H1 (cell line): ENCODE data around the gene KCNQ1. TPM values are rescaled to one million over a fixed set of nuclear protein-coding genes. Genes with fewer than 3 reads are reported as not detected.

Experiments used
- CTCF ChIA-PET: fragments of 300-600 bp; sonication (Branson Sonifier 250); formaldehyde crosslinking; loops from one replicate; lab custom pipeline; 2021; ENCODE audit not compliant: partially characterized antibody; lab: Charles Lee
- POLR2A ChIA-PET: fragments of 300-600 bp; sonication (Branson Sonifier 250); formaldehyde crosslinking; loops from one replicate; lab custom pipeline; 2021; ENCODE audit warnings: inconsistent platforms; ENCODE audit not compliant: partially characterized antibody; lab: Charles Lee
- DNase-seq, 2 experiments: peaks; one replicate each; pipeline versions ENCODE4 v3.0.0 to v3.0.0-alpha.2; 2010 to 2022; ENCODE audit warnings: low spot score in 2 of 2, low read depth in 1 of 2, mixed read lengths in 1 of 2
- FAIRE-seq: peaks from 2 replicates; lab custom pipeline; 2011; peaks lifted over from hg19 to GRCh38; lab: Jason Lieb, UNC
- H2AFZ ChIP-seq: 2 replicates; pipeline ENCODE4 v1.8.1; 2012; ENCODE audit warnings: low read length, inconsistent platforms
- H2AK5ac ChIP-seq: 2 replicates; pipeline ENCODE4 v1.6.1; 2013; ENCODE audit warnings: low read depth, low read length
- H2BK120ac ChIP-seq: replicated peaks from 2 replicates; pipeline ENCODE3; 2013; ENCODE audit warnings: low read depth, low read length, inconsistent platforms
- H2BK12ac ChIP-seq: 2 replicates; pipeline ENCODE4 v1.6.1; 2013; ENCODE audit warnings: low read depth, low read length
- H2BK15ac ChIP-seq: 2 replicates; pipeline ENCODE4 v1.6.1; 2013; ENCODE audit warnings: low read length
- H2BK20ac ChIP-seq: 2 replicates; pipeline ENCODE4 v1.6.1; 2013; ENCODE audit warnings: low read length
- H2BK5ac ChIP-seq: 2 replicates; pipeline ENCODE4 v1.6.1; 2013; ENCODE audit warnings: low read depth, low read length
- H3K14ac ChIP-seq: 2 replicates; pipeline ENCODE4 v1.6.1; 2013; ENCODE audit warnings: inconsistent platforms; ENCODE audit not compliant: insufficient read length
- H3K18ac ChIP-seq: 2 replicates; pipeline ENCODE4 v1.6.1; 2013; ENCODE audit warnings: low read length; ENCODE audit errors: extremely low read depth
- H3K23ac ChIP-seq: 2 replicates; pipeline ENCODE4 v1.6.1; 2013; ENCODE audit warnings: inconsistent platforms; ENCODE audit not compliant: insufficient read length
- H3K23me2 ChIP-seq: 2 replicates; pipeline ENCODE4 v1.6.1; 2013; ENCODE audit warnings: low read depth, low read length
- H3K27ac ChIP-seq: 2 replicates; pipeline ENCODE4 v1.6.1; 2011; ENCODE audit warnings: low read depth, low read length, inconsistent platforms
- H3K27me3 ChIP-seq, 4 experiments: replicated peaks in 1 of 4; 1 replicate in 1 of 4; 2 replicates in 3 of 4; pipeline versions ENCODE4 v1.6.1 to v1.8.1; 2011 to 2013; ENCODE audit warnings: low read length in 3 of 4, mild to moderate bottlenecking in 3 of 4, inconsistent platforms in 2 of 4, mixed read lengths in 2 of 4, moderate library complexity in 1 of 4; ENCODE audit not compliant: control insufficient read depth in 3 of 4, insufficient read depth in 3 of 4; ENCODE audit errors: extremely low read depth in 1 of 4
- H3K36me3 ChIP-seq, 4 experiments: 2 replicates each; pipeline versions ENCODE4 v1.6.1 to v1.8.1; 2011 to 2013; ENCODE audit warnings: mild to moderate bottlenecking in 4 of 4, low read length in 3 of 4, moderate library complexity in 2 of 4, control low read depth in 1 of 4, inconsistent platforms in 1 of 4; ENCODE audit not compliant: insufficient read depth in 4 of 4, control insufficient read depth in 2 of 4
- H3K4ac ChIP-seq: replicated peaks from 2 replicates; pipeline ENCODE3; 2013; ENCODE audit warnings: low read length, low read depth, mixed read lengths, inconsistent platforms; ENCODE audit not compliant: insufficient read length
- H3K4me1 ChIP-seq, 4 experiments: replicated peaks in 1 of 4; 1 replicate in 1 of 4; 2 replicates in 3 of 4; pipeline versions ENCODE4 v1.6.1 to v1.8.1; 2011 to 2013; ENCODE audit warnings: low read length in 3 of 4, inconsistent platforms in 2 of 4, mixed read lengths in 1 of 4; ENCODE audit not compliant: insufficient read depth in 4 of 4, control insufficient read depth in 3 of 4
- H3K4me2 ChIP-seq, 2 experiments: 2 replicates each; pipeline versions ENCODE4 v1.6.1 to v1.8.1; 2011 to 2013; ENCODE audit warnings: low read depth in 2 of 2, low read length in 2 of 2, control low read depth in 1 of 2, inconsistent platforms in 1 of 2, mild to moderate bottlenecking in 1 of 2; ENCODE audit not compliant: insufficient read depth in 1 of 2
- H3K4me3 ChIP-seq, 4 experiments: fragments of 200-600, 300-600 bp in 1 of 4; sonication (generic), shearing (Covaris generic), sonication (Bioruptor Twin) in 1 of 4; 2 replicates each; pipeline versions ENCODE4 v1.5.1 to v1.8.1; 2011 to 2016; ENCODE audit warnings: low read length in 4 of 4, low read depth in 3 of 4, control low read depth in 2 of 4, inconsistent platforms in 2 of 4, mild to moderate bottlenecking in 2 of 4, mixed read lengths in 1 of 4, moderate library complexity in 1 of 4; ENCODE audit not compliant: insufficient read depth in 2 of 4; ENCODE audit errors: extremely low read depth in 1 of 4
- H3K56ac ChIP-seq: replicated peaks from 2 replicates; pipeline ENCODE3; 2013; ENCODE audit warnings: low read depth, mild to moderate bottlenecking, mixed read lengths, low read length, inconsistent platforms; ENCODE audit not compliant: insufficient read length
- H3K79me1 ChIP-seq: 2 replicates; pipeline ENCODE4 v1.6.1; 2013; ENCODE audit warnings: low read depth, low read length, control low read depth
- H3K79me2 ChIP-seq, 2 experiments: 2 replicates each; pipeline versions ENCODE4 v1.6.1 to v1.8.1; 2012 to 2013; ENCODE audit warnings: low read length in 2 of 2, mild to moderate bottlenecking in 2 of 2, inconsistent platforms in 1 of 2; ENCODE audit not compliant: insufficient read depth in 2 of 2, control insufficient read depth in 1 of 2
- H3K9ac ChIP-seq, 4 experiments: replicated peaks in 1 of 4; 1 replicate in 1 of 4; 2 replicates in 3 of 4; pipeline versions ENCODE4 v1.6.1 to v1.8.1; 2011 to 2013; ENCODE audit warnings: low read depth in 3 of 4, low read length in 3 of 4, control low read depth in 2 of 4, mild to moderate bottlenecking in 2 of 4, moderate library complexity in 2 of 4, inconsistent platforms in 1 of 4; ENCODE audit errors: extremely low read depth in 1 of 4
- H3K9me3 ChIP-seq, 2 experiments: 2 replicates each; pipeline versions ENCODE4 v1.6.1 to v1.8.1; 2012 to 2013; ENCODE audit warnings: mild to moderate bottlenecking in 2 of 2, moderate library complexity in 2 of 2, control low read depth in 1 of 2, inconsistent platforms in 1 of 2, low read depth in 1 of 2, low read length in 1 of 2, mixed read lengths in 1 of 2; ENCODE audit not compliant: insufficient read depth in 2 of 2
- H4K20me1 ChIP-seq, 2 experiments: replicated peaks in 1 of 2; 2 replicates each; pipeline versions ENCODE3 to v1.8.1; 2011 to 2013; ENCODE audit warnings: inconsistent platforms in 2 of 2, low read length in 2 of 2, mild to moderate bottlenecking in 1 of 2; ENCODE audit not compliant: insufficient read depth in 2 of 2, control insufficient read depth in 1 of 2
- H4K5ac ChIP-seq: 2 replicates; pipeline ENCODE4 v1.6.1; 2013; ENCODE audit warnings: low read length, low read depth, mixed read lengths, inconsistent platforms; ENCODE audit not compliant: insufficient read length
- H4K8ac ChIP-seq: 2 replicates; pipeline ENCODE4 v1.8.0; 2013; ENCODE audit warnings: mild to moderate bottlenecking, moderate library complexity, low read length, inconsistent platforms; ENCODE audit not compliant: insufficient read depth; ENCODE audit errors: extremely low read depth
- H4K91ac ChIP-seq: replicated peaks from 2 replicates; pipeline ENCODE3; 2013; ENCODE audit warnings: low read length, mixed read lengths, inconsistent platforms; ENCODE audit not compliant: insufficient read length
- BACH1 ChIP-seq: IDR thresholded peaks from 2 replicates; pipeline ENCODE4 v1.6.1; 2012; ENCODE audit warnings: low read length, improper control_type of control experiment
- KDM5A ChIP-seq: fragments of 200-600 bp; IDR thresholded peaks from 2 replicates; pipeline ENCODE4 v1.7.1; 2012; ENCODE audit warnings: mild to moderate bottlenecking, low read length, inconsistent platforms, mixed read lengths
- POLR2AphosphoS5 ChIP-seq: IDR thresholded peaks from 2 replicates; pipeline ENCODE4 v1.6.1; 2011; ENCODE audit warnings: low read depth, low read length
- POU5F1 ChIP-seq: IDR thresholded peaks from 2 replicates; pipeline ENCODE4 v1.6.1; 2011; ENCODE audit warnings: low read depth, mild to moderate bottlenecking, low read length, moderate library complexity
- SIN3A ChIP-seq, 2 experiments: IDR thresholded peaks in 1 of 2; conservative IDR thresholded peaks in 1 of 2; 2 replicates each; pipeline ENCODE4 v1.6.1; 2011 to 2012; ENCODE audit warnings: low read length in 2 of 2, improper control_type of control experiment in 1 of 2, low read depth in 1 of 2, mild to moderate bottlenecking in 1 of 2
- SIRT6 ChIP-seq: IDR thresholded peaks from one replicate; pipeline ENCODE4 v1.7.1; 2012; ENCODE audit warnings: low read length, inconsistent platforms
- SRF ChIP-seq: IDR thresholded peaks from 2 replicates; pipeline ENCODE4 v1.6.1; 2011; ENCODE audit warnings: mild to moderate bottlenecking, low read depth, low read length, moderate library complexity
- SUZ12 ChIP-seq: fragments of 200-600 bp; sonication (generic); IDR thresholded peaks from 2 replicates; pipeline ENCODE4 v1.6.1; 2012; ENCODE audit warnings: mild to moderate bottlenecking, inconsistent platforms, low read length, moderate library complexity, mixed read lengths
- WGBS, 2 experiments: shearing (Covaris generic) in 1 of 2; methylation state at CpG; one replicate each; pipeline versions ENCODE4 v1.1.6 to v1.1.7; 2013 to 2015; ENCODE audit warnings: low lambda C conversion rate in 2 of 2, mixed read lengths in 2 of 2, inconsistent platforms in 1 of 2, low coverage in 1 of 2, missing lambda C conversion rate in 1 of 2; ENCODE audit not compliant: insufficient replicate concordance in 2 of 2, insufficient coverage in 1 of 2, insufficient read length in 1 of 2; ENCODE audit errors: extremely low coverage in 1 of 2, missing lambda C conversion rate in 1 of 2; 5-methylcytosine and 5-hydroxymethylcytosine counted together
- polyA plus RNA-seq, 7 experiments: library from polyadenylated mRNA; depleted of rRNA in 3 of 7; stranded (reverse) in 5 of 7; unstranded in 2 of 7; fragments of >200 nt in 5 of 7; fragments of 200-250 nt in 2 of 7; gene quantifications; 1 replicate in 5 of 7; 2 replicates in 1 of 7; 4 replicates in 1 of 7; pipeline versions ENCODE4 v1.2.1 to v1.2.3, GENCODE V29; 2011 to 2013; ENCODE audit warnings: missing spikeins in 2 of 7, mixed read lengths in 2 of 7
- total RNA-seq: library from RNA; stranded (reverse); fragmentation: NEBNext Ultra II Directional; extraction: Animal tissue kit (Norgen Biotek cat#: 25700); gene quantifications from 2 replicates; pipeline ENCODE4 v1.2.1, GENCODE V29; 2021
- TF ChIP-seq, protein P1 (sequence below): IDR thresholded peaks from 2 replicates; pipeline ENCODE4 v1.6.1; 2012; ENCODE audit warnings: low read length, inconsistent platforms

The KCNQ1 gene
- total and polyA plus RNA-seq, 2 of the 8 experiments (the other 6 are each of a cell fraction or from before 2014, with no cell fraction given) = 1.9 to 2.0 TPM

DNA sequence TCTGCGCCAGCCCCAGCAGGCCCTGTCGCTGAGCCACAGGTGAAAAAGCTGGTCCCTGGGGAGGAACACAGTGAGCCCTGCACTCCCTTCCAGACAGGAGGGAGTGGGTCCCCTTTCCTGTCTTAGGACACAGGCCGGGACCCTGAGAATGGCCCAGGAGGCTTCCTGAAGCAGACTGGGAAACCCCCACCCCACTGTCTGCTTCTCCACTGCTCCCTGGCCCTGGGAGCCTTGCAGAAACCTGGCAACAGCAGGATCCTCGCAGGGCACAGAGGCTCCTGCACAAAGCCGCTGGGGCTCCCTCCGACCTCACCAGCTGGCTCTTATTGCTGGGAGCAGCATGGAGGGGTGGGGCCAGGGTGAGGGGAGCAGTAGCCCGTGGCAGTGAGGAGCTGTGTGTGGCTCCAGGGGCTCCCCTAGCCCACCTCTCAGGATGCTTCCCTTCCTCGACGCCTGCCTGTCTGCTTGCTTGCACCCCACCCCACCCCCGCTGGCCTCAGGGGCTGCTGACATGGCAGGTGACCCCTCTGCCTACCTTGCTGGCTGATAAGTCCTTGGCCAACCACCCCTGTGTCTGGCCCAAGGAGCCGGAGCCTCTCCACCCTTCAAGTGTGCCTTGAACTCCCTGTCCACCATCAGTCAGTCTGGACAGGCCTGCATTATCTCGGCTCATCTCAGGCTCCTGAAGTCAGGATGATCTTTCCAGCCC is 327.1 kb downstream of the KCNQ1 start:
- no peak overlapping the region for H3K27ac ChIP-seq
- H3K23ac ChIP-seq = no peak overlapping the region
- 74% methylated on average over 11 of the region's 12 CpGs; no CpG with 5 or more reads in 1 of the 2 experiments for WGBS, 2 experiments
- H4K20me1 ChIP-seq = no peaks in the 10 kb centered on the region
- no peak overlapping the region for H2BK20ac ChIP-seq
- H2AK5ac ChIP-seq = no peak overlapping the region
- H3K9ac ChIP-seq = no peak overlapping the region
- H3K23me2 ChIP-seq = no peaks in the 10 kb centered on the region
- CTCF ChIA-PET = interaction anchor here (0.9 to 1.2 kb wide), 2 partner anchors 56 to 160 kb away, joined by 3 read pairs; no protein-coding TSS in a partner anchor
- H3K4me2 ChIP-seq = no peak overlapping the region
- no peak overlapping the region for H3K4me3 ChIP-seq
- no peak overlapping the region for H4K5ac ChIP-seq
- H3K18ac ChIP-seq = no peak overlapping the region
- peak overlapping the region; percentile 35; the same call in 1 of the 2 replicates for H4K8ac ChIP-seq
- TF ChIP-seq POU5F1 (no peak), SUZ12 (no peak), SRF (no peak), SIRT6 (no peak), BACH1 (no peak), SIN3A (conservative IDR thresholded peaks at IDR 0.05 in 1 of 2, IDR thresholded peaks at IDR 0.05 in 1 of 2; ENCODE audit: low read depth in 1 of 2, low read length in 2 of 2) (no peak), KDM5A (no peak), POLR2AphosphoS5 (no peak)
- TF ChIP-seq, protein P1, sequence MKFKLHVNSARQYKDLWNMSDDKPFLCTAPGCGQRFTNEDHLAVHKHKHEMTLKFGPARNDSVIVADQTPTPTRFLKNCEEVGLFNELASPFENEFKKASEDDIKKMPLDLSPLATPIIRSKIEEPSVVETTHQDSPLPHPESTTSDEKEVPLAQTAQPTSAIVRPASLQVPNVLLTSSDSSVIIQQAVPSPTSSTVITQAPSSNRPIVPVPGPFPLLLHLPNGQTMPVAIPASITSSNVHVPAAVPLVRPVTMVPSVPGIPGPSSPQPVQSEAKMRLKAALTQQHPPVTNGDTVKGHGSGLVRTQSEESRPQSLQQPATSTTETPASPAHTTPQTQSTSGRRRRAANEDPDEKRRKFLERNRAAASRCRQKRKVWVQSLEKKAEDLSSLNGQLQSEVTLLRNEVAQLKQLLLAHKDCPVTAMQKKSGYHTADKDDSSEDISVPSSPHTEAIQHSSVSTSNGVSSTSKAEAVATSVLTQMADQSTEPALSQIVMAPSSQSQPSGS = no peak
- H3K79me1 ChIP-seq = no peaks in the 10 kb centered on the region
- H2AFZ ChIP-seq = no peak overlapping the region
- peaks cover 0 to 6% (median 2%) of the 10 kb centered on the region in 4 experiments; a peak in 2 of 7 replicates for H3K4me1 ChIP-seq
- H3K9me3 ChIP-seq = no peaks in the 10 kb centered on the region
- no peaks in the 10 kb centered on the region for H3K79me2 ChIP-seq
- no peak overlapping the region for H3K4ac ChIP-seq
- peak overlapping the region; percentile 81; the same call in 1 of the 2 replicates for H2BK15ac ChIP-seq
- POLR2A ChIA-PET = interaction anchor here (0.8 kb wide), 1 partner anchor 76 kb away, joined by 3 read pairs; no protein-coding TSS in a partner anchor
- no peak overlapping the region for H2BK5ac ChIP-seq
- no peak overlapping the region for H2BK120ac ChIP-seq
- no peak for FAIRE-seq
- H3K56ac ChIP-seq = no peak overlapping the region
- H3K36me3 ChIP-seq = no peaks in the 10 kb centered on the region
- no peak overlapping the region for H3K14ac ChIP-seq
- H4K91ac ChIP-seq = no peak overlapping the region
- peak in 1 of 2 experiments; percentile 43 for DNase-seq
- no peak overlapping the region for H2BK12ac ChIP-seq
- peaks cover 8 to 50% (median 31%) of the 10 kb centered on the region in 4 experiments for H3K27me3 ChIP-seq
